ENCODE data around the gene SLC9A3.
A peak's percentile ranks its signal among the peaks of the same experiment; 100 is the strongest.

The SLC9A3 gene

GRCh38 chr5:533243-533954 lies 9.2 kb upstream of the SLC9A3 start:
- H3K36me3 ChIP-seq: no peaks in the 10 kb centered on the region
- peaks cover 40% of the 10 kb centered on the region for H4K20me1 ChIP-seq
- H3K4me2 ChIP-seq: peak overlapping the region; percentile 95; the same call in 1 of the 2 replicates
- no peak overlapping the region for H3K9ac ChIP-seq
- no peak overlapping the region for H3K4me3 ChIP-seq
- H3K27ac ChIP-seq: no peak overlapping the region
- H3K27me3 ChIP-seq: peaks cover 59% of the 10 kb centered on the region
- H3K4me1 ChIP-seq: peaks cover 51% of the 10 kb centered on the region
- no peak for TF ChIP-seq Cebpa-rat (IDR thresholded peaks at IDR 0.05)
- H3K9me3 ChIP-seq: no peaks in the 10 kb centered on the region

GRCh38 chr5:532521-533242 lies 8.4 kb upstream of the SLC9A3 start:
- Histone ChIP-seq H3K4me2 (peak overlapping the region; percentile 95), H3K9me3 (no peaks in the 10 kb centered on the region)

GRCh38 chr5:531749-532315 lies 7.6 kb upstream of the SLC9A3 start:
- Histone ChIP-seq H4K20me1 (peaks cover 44% of the 10 kb centered on the region), H3K27ac (no peak overlapping the region), H3K9me3 (no peaks in the 10 kb centered on the region), H3K4me1 (peaks cover 62% of the 10 kb centered on the region), H3K4me3 (peak overlapping the region; percentile 49), H3K4me2 (peak overlapping the region; percentile 95), H3K36me3 (no peaks in the 10 kb centered on the region), H3K27me3 (peaks cover 75% of the 10 kb centered on the region), H3K9ac (no peak overlapping the region)
- no peak for TF ChIP-seq Cebpa-rat (IDR thresholded peaks at IDR 0.05)

More at GRCh38 chr5:532521-533242, 8.4 kb upstream of the SLC9A3 start:
- Histone ChIP-seq H3K36me3 (no peaks in the 10 kb centered on the region), H4K20me1 (peaks cover 40% of the 10 kb centered on the region), H3K27ac (no peak overlapping the region), H3K4me3 (no peak overlapping the region), H3K27me3 (peaks cover 66% of the 10 kb centered on the region), H3K9ac (no peak overlapping the region), H3K4me1 (peaks cover 54% of the 10 kb centered on the region)
- TF ChIP-seq Cebpa-rat (IDR thresholded peaks at IDR 0.05): no peak

GRCh38 chr5:531101-531748 lies 7.0 kb upstream of the SLC9A3 start:
- Histone ChIP-seq H3K27me3 (peaks cover 81% of the 10 kb centered on the region), H3K27ac (no peak overlapping the region), H3K4me3 (peak overlapping the region; percentile 49), H3K4me1 (peaks cover 67% of the 10 kb centered on the region), H3K36me3 (no peaks in the 10 kb centered on the region), H3K9me3 (no peaks in the 10 kb centered on the region), H3K9ac (no peak overlapping the region), H3K4me2 (peak overlapping the region; percentile 95), H4K20me1 (peaks cover 50% of the 10 kb centered on the region)
- no peak for TF ChIP-seq Cebpa-rat (IDR thresholded peaks at IDR 0.05)

GRCh38 chr5:530001-530955 lies 6.0 kb upstream of the SLC9A3 start:
- H3K27ac ChIP-seq: no peak overlapping the region
- peaks cover 90% of the 10 kb centered on the region for H3K27me3 ChIP-seq

GRCh38 chr5:528629-529511 lies 4.6 kb upstream of the SLC9A3 start:
- Histone ChIP-seq H3K9me3 (no peaks in the 10 kb centered on the region), H3K36me3 (no peaks in the 10 kb centered on the region), H3K4me2 (peak overlapping the region; percentile 24), H3K4me3 (no peak overlapping the region), H4K20me1 (peaks cover 62% of the 10 kb centered on the region), H3K27ac (no peak overlapping the region), H3K9ac (no peak overlapping the region), H3K4me1 (peaks cover 65% of the 10 kb centered on the region), H3K27me3 (peaks cover 98% of the 10 kb centered on the region)
- TF ChIP-seq Cebpa-rat (IDR thresholded peaks at IDR 0.05): no peak

More at GRCh38 chr5:530001-530955, 6.0 kb upstream of the SLC9A3 start:
- TF ChIP-seq Cebpa-rat (IDR thresholded peaks at IDR 0.05): no peak
- Histone ChIP-seq H3K4me2 (peak overlapping the region; percentile 95), H3K4me3 (no peak overlapping the region), H4K20me1 (peaks cover 56% of the 10 kb centered on the region), H3K9me3 (no peaks in the 10 kb centered on the region), H3K9ac (no peak overlapping the region), H3K4me1 (peaks cover 67% of the 10 kb centered on the region), H3K36me3 (no peaks in the 10 kb centered on the region)

GRCh38 chr5:527646-528628 lies 3.7 kb upstream of the SLC9A3 start:
- no peak overlapping the region for H3K27ac ChIP-seq
- no peak overlapping the region for H3K4me3 ChIP-seq
- no peaks in the 10 kb centered on the region for H3K36me3 ChIP-seq
- no peak for TF ChIP-seq Cebpa-rat (IDR thresholded peaks at IDR 0.05)
- peaks cover 99% of the 10 kb centered on the region for H3K27me3 ChIP-seq
- H3K4me1 ChIP-seq: peaks cover 62% of the 10 kb centered on the region
- H3K9me3 ChIP-seq: no peaks in the 10 kb centered on the region
- H3K9ac ChIP-seq: no peak overlapping the region
- H3K4me2 ChIP-seq: peak overlapping the region; percentile 45
- peaks cover 72% of the 10 kb centered on the region for H4K20me1 ChIP-seq

Measured in BLaER1 (cell line).